PC-9 (cell line): ENCODE results near the gene SLC9A6. TPM values are rescaled to one million over a fixed set of nuclear protein-coding genes. Genes with fewer than 3 reads are reported as not detected.

Experiments used
- BruUV-seq: library from RNA; stranded (reverse); fragments of 400-500 nt; replicated peaks from 2 replicates; lab custom pipeline; 2021; lab: Mats Ljungman, UMichigan
- CTCF ChIA-PET: fragments of 300-600 bp; sonication (Branson Sonifier 250); formaldehyde crosslinking; loops from one replicate; lab custom pipeline; 2022; ENCODE audit warnings: antibody characterized with exemption; lab: Charles Lee
- POLR2A ChIA-PET: fragments of 300-600 bp; sonication (Branson Sonifier 250); formaldehyde crosslinking; loops from one replicate; lab custom pipeline; 2022; ENCODE audit warnings: antibody characterized with exemption; ENCODE audit not compliant: unreplicated experiment; lab: Charles Lee
- DNase-seq, 2 experiments: peaks; one replicate each; pipeline versions ENCODE4 v3.0.0 to v3.0.0-alpha.2; 2015 to 2022; ENCODE audit warnings: mixed read lengths in 1 of 2
- H2AFZ ChIP-seq: fragments of 200-600 bp; sonication (generic); 2 replicates; pipeline ENCODE4 v1.8.1; 2017; ENCODE audit warnings: antibody characterized with exemption
- H3F3A ChIP-seq: fragments of 200-600 bp; sonication (generic); 2 replicates; pipeline ENCODE4 v1.8.1; 2017; ENCODE audit warnings: antibody characterized with exemption, mild to moderate bottlenecking, low read depth; ENCODE audit not compliant: insufficient read depth
- H3K27ac ChIP-seq: fragments of 200-600 bp; sonication (generic); 2 replicates; pipeline ENCODE4 v1.6.1; 2016; ENCODE audit warnings: mixed run types
- H3K27me3 ChIP-seq: fragments of 200-600 bp; sonication (generic); 2 replicates; pipeline ENCODE4 v1.6.1; 2016; ENCODE audit warnings: low read depth, mixed run types; ENCODE audit not compliant: insufficient read depth
- H3K36me3 ChIP-seq: fragments of 200-600 bp; sonication (generic); 2 replicates; pipeline ENCODE4 v1.6.1; 2016; ENCODE audit warnings: low read depth, mixed run types
- H3K4me1 ChIP-seq: fragments of 200-600 bp; sonication (generic); replicated peaks from 2 replicates; pipeline ENCODE4 v1.6.1; 2016; ENCODE audit warnings: mixed run types; ENCODE audit not compliant: insufficient read depth
- H3K4me2 ChIP-seq: fragments of 200-600 bp; sonication (generic); 2 replicates; pipeline ENCODE4 v1.6.1; 2017; ENCODE audit warnings: mixed run types
- H3K4me3 ChIP-seq: fragments of 200-600 bp; sonication (generic); 2 replicates; pipeline ENCODE4 v1.6.1; 2016; ENCODE audit warnings: mixed run types
- H3K79me2 ChIP-seq: fragments of 200-600 bp; sonication (generic); 2 replicates; pipeline ENCODE4 v1.6.1; 2017; ENCODE audit warnings: low read depth, mixed run types
- H3K9me2 ChIP-seq: fragments of 200-600 bp; sonication (generic); 2 replicates; pipeline ENCODE4 v1.8.1; 2017; ENCODE audit warnings: mild to moderate bottlenecking; ENCODE audit not compliant: insufficient read depth
- H3K9me3 ChIP-seq: fragments of 200-600 bp; sonication (generic); 2 replicates; pipeline ENCODE4 v1.8.1; 2016; ENCODE audit warnings: low read depth; ENCODE audit not compliant: insufficient read depth
- H4K20me1 ChIP-seq: fragments of 200-600 bp; sonication (generic); 2 replicates; pipeline ENCODE4 v1.8.1; 2017; ENCODE audit not compliant: insufficient read depth
- EZH2 ChIP-seq: fragments of 200-600 bp; sonication (generic); IDR thresholded peaks from 2 replicates; pipeline ENCODE4 v1.8.0; 2017; ENCODE audit warnings: antibody characterized with exemption, low read depth
- intact Hi-C: fragments of 100-400 bp; cut with micrococcal nuclease; formaldehyde crosslinking; loops from one replicate; pipeline ENCODE4 v1.10.0; 2022; ENCODE audit not compliant: unreplicated experiment
- total RNA-seq: library from RNA; stranded (reverse); gene quantifications from 2 replicates; pipeline ENCODE4 v1.2.3, GENCODE V29; 2021
- TF ChIP-seq, protein P1 (sequence below): fragments of 200-600 bp; sonication (generic); conservative IDR thresholded peaks from 2 replicates; pipeline ENCODE4 v1.6.1; 2017; ENCODE audit warnings: mixed run types, antibody characterized with exemption, mild to moderate bottlenecking, moderate library complexity

The SLC9A6 gene
- total RNA-seq, 1 experiment from 2014 or later = 16.5 TPM

DNA sequence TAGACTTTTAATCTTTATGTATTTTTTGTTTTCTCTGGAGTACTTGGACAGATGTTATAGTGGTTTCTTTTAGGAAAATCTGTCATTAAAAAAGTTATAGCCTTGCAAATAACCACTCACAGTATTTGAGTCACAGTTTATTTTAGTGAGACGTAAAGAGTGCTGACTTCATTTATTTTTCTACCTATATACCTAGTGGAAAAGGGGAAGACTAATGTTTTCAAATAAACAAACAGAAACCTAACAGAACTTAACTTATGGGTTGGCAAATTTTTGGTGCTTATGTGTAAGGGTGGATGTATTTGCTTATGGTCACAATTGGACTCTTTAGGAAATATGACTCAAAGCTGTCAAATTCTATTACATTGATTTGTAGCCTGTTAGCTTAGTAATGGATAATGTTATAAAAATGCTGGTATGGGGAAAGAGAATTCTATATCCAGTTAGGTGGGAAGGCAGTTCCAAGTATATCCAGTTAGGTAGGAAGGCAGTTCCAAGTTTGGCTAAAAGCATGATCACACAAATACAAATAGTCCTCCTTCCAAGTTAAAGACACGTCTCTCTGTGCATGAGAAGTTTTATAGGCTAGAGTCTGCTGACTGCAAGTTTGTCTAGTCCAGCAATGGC is 61.9 kb downstream of the SLC9A6 start:
- H3K27me3 ChIP-seq = no peaks in the 10 kb centered on the region
- BruUV-seq = no TSS peak
- no peak overlapping the region for H3K27ac ChIP-seq
- H3K9me2 ChIP-seq = no peaks in the 10 kb centered on the region
- ChIA-PET POLR2A (no interaction called here), CTCF (no interaction called here)
- no peaks in the 10 kb centered on the region for H3F3A ChIP-seq
- no peak for DNase-seq
- intact Hi-C loops = no loop called here
- H3K9me3 ChIP-seq = no peaks in the 10 kb centered on the region
- H3K4me1 ChIP-seq = 0 out of 2 replicates have a peak, but pooled peaks cover 6% of the 10 kb centered on the region
- H3K4me2 ChIP-seq = no peak overlapping the region
- no peak overlapping the region for H3K4me3 ChIP-seq
- H3K36me3 ChIP-seq = no peaks in the 10 kb centered on the region
- H3K79me2 ChIP-seq = no peaks in the 10 kb centered on the region
- H4K20me1 ChIP-seq = no peaks in the 10 kb centered on the region
- H2AFZ ChIP-seq = no peak overlapping the region
- TF ChIP-seq EZH2 = no peak
- TF ChIP-seq, protein P1, sequence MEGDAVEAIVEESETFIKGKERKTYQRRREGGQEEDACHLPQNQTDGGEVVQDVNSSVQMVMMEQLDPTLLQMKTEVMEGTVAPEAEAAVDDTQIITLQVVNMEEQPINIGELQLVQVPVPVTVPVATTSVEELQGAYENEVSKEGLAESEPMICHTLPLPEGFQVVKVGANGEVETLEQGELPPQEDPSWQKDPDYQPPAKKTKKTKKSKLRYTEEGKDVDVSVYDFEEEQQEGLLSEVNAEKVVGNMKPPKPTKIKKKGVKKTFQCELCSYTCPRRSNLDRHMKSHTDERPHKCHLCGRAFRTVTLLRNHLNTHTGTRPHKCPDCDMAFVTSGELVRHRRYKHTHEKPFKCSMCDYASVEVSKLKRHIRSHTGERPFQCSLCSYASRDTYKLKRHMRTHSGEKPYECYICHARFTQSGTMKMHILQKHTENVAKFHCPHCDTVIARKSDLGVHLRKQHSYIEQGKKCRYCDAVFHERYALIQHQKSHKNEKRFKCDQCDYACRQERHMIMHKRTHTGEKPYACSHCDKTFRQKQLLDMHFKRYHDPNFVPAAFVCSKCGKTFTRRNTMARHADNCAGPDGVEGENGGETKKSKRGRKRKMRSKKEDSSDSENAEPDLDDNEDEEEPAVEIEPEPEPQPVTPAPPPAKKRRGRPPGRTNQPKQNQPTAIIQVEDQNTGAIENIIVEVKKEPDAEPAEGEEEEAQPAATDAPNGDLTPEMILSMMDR = no peak

DNA sequence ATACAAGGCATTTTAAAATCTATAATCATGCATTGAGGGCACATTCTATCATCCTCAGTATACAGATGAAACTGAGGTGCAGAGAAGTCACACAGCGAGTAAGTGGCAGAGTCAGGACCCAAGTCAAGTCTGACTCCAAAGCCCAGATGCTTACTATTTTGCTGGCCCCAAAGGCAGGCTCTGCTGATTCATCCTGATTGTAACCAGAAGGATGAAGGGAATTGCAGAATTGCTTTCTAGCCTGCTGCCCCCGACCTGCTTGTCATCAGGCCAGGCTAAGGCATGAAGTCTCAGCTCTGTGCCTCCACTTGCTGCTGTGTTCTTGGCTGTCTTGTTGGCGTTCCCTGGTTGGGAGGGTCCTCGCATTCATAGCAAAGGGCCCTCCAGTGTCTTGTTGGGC is 62.7 kb downstream of the SLC9A6 start:
- TF ChIP-seq, protein P1 = no peak
- TF ChIP-seq EZH2 = no peak
- ChIA-PET POLR2A (no interaction called here), CTCF (no interaction called here)
- no peak for DNase-seq
- no peaks in the 10 kb centered on the region for H3F3A ChIP-seq
- H3K4me2 ChIP-seq = no peak overlapping the region
- H4K20me1 ChIP-seq = no peaks in the 10 kb centered on the region
- no peak overlapping the region for H3K27ac ChIP-seq
- H3K36me3 ChIP-seq = no peaks in the 10 kb centered on the region
- H3K9me2 ChIP-seq = no peaks in the 10 kb centered on the region
- no peaks in the 10 kb centered on the region for H3K79me2 ChIP-seq
- BruUV-seq = no TSS peak
- H3K4me3 ChIP-seq = no peak overlapping the region
- H3K9me3 ChIP-seq = no peaks in the 10 kb centered on the region
- no peaks in the 10 kb centered on the region for H3K27me3 ChIP-seq
- no peak overlapping the region for H2AFZ ChIP-seq
- 0 out of 2 replicates have a peak, but pooled peaks cover 6% of the 10 kb centered on the region for H3K4me1 ChIP-seq
- intact Hi-C loops = no loop called here

DNA sequence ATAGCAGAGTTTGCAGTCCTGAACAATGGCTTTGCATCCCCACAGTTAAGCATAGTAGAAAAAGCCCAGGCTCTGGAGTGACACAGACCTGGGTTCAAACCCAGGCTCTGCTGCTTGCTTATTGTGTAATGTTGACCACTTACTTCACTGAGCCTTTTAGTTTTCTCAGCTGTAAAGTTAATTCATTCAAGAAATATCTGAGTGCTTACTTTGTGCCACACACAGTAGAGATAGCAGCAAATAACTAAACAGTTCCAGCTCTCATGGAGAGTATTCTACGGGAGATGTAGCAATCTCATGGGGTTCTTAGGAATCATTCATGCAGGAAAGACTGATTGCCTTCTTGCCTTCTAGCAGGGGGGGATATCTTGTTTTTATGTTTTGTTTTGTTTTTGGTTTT is 63.2 kb downstream of the SLC9A6 start:
- no peak overlapping the region for H3K4me2 ChIP-seq
- intact Hi-C loops = no loop called here
- H3K9me2 ChIP-seq = no peaks in the 10 kb centered on the region
- H3K4me3 ChIP-seq = no peak overlapping the region
- TF ChIP-seq, protein P1 = no peak
- no peak for TF ChIP-seq EZH2
- no peak overlapping the region for H2AFZ ChIP-seq
- H3F3A ChIP-seq = no peaks in the 10 kb centered on the region
- no peak for DNase-seq
- no peaks in the 10 kb centered on the region for H3K79me2 ChIP-seq
- H3K36me3 ChIP-seq = no peaks in the 10 kb centered on the region
- no peaks in the 10 kb centered on the region for H3K9me3 ChIP-seq
- H3K4me1 ChIP-seq = 0 out of 2 replicates have a peak, but pooled peaks cover 6% of the 10 kb centered on the region
- ChIA-PET POLR2A (no interaction called here), CTCF (no interaction called here)
- no peaks in the 10 kb centered on the region for H4K20me1 ChIP-seq
- H3K27me3 ChIP-seq = no peaks in the 10 kb centered on the region
- no TSS peak for BruUV-seq
- H3K27ac ChIP-seq = no peak overlapping the region
